Hepatocyte (in vitro differentiated cells): ENCODE results near the gene HSDL1.
A peak's percentile ranks its signal among the peaks of the same experiment; 100 is the strongest.

Source experiments
- EZH2 ChIP-seq: fragments of 200-600 bp; sonication (generic); IDR thresholded peaks from 2 replicates; pipeline ENCODE4 v1.6.1; 2016; ENCODE audit warnings: antibody characterized with exemption, mild to moderate bottlenecking, borderline replicate concordance
- EZH2phosphoT487 ChIP-seq: fragments of 200-600 bp; sonication (generic); IDR thresholded peaks from one replicate; pipeline ENCODE4 v1.6.1; 2018; ENCODE audit warnings: antibody characterized with exemption, mild to moderate bottlenecking, low read depth, moderate library complexity; ENCODE audit not compliant: unreplicated experiment, severe bottlenecking
- TF ChIP-seq, protein P1 (sequence below): fragments of 200-600 bp; sonication (generic); IDR thresholded peaks from 2 replicates; pipeline ENCODE4 v1.5.1; 2016; ENCODE audit warnings: antibody characterized with exemption, mild to moderate bottlenecking; ENCODE audit not compliant: poor library complexity

DNA sequence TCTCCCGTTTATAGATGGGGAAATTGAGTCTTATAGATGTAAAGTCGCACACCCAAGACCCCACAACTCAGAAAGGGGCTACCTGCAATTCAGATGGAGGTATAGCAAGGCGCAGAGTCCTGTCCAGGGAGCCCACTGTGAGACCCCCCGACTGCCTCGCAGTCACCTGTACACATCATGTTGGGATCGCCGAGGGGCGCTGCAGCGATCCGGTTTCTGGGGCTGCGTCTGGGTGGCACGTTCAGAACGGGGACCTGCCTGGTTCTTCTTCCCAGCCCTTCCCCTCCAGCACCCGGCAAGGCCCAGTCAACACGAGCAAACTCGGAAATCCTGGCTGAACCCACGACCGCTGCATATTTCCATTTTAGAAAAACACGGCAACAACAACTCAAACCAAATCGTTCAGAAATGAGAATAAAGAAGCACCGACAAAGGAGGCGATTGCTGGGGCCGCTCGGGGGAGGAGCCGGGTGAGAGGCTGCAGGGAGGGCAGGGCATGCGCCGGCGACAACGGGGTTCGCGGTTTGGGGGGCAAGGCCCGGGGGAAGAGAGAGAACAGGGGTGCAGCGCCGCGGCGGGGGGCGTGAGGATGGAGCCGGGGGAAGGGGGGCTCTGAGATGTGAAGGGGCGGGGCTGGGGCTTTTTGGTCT, 643 bp downstream of the HSDL1 start:
- TF ChIP-seq, protein P1, sequence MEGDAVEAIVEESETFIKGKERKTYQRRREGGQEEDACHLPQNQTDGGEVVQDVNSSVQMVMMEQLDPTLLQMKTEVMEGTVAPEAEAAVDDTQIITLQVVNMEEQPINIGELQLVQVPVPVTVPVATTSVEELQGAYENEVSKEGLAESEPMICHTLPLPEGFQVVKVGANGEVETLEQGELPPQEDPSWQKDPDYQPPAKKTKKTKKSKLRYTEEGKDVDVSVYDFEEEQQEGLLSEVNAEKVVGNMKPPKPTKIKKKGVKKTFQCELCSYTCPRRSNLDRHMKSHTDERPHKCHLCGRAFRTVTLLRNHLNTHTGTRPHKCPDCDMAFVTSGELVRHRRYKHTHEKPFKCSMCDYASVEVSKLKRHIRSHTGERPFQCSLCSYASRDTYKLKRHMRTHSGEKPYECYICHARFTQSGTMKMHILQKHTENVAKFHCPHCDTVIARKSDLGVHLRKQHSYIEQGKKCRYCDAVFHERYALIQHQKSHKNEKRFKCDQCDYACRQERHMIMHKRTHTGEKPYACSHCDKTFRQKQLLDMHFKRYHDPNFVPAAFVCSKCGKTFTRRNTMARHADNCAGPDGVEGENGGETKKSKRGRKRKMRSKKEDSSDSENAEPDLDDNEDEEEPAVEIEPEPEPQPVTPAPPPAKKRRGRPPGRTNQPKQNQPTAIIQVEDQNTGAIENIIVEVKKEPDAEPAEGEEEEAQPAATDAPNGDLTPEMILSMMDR, result peak; percentile 20
- TF ChIP-seq EZH2, result no peak
- TF ChIP-seq EZH2phosphoT487, result no peak
